B cell (primary cell): ENCODE measurements around the gene IL10RA. TPM values are rescaled to one million over a fixed set of nuclear protein-coding genes. Genes with fewer than 3 reads are reported as not detected.

ENCODE experiments used
- ATAC-seq: fragments of 200-7000 bp; cut with Tn5 transposase; one replicate; pipeline ENCODE4 v1.10.0; 2021; ENCODE audit warnings: low read depth, mild to moderate bottlenecking, moderate number of reproducible peaks, moderate library complexity
- CTCF ChIA-PET: fragments of 350-600 bp; sonication (Branson Sonifier 250); formaldehyde crosslinking; loops from one replicate; lab custom pipeline; 2021; ENCODE audit warnings: antibody characterized with exemption, inconsistent platforms; lab: Charles Lee
- POLR2A ChIA-PET: fragments of 350-600 bp; sonication (Branson Sonifier 250); formaldehyde crosslinking; loops from one replicate; lab custom pipeline; 2021; ENCODE audit warnings: antibody characterized with exemption; lab: Charles Lee
- DNase-seq: peaks from one replicate; pipeline ENCODE4 v3.0.0; 2013
- H2AFZ ChIP-seq: 2 replicates; pipeline ENCODE4 v1.6.1; 2012; ENCODE audit warnings: mild to moderate bottlenecking, low read depth, low read length; ENCODE audit not compliant: insufficient read depth, poor library complexity, severe bottlenecking
- H3K27ac ChIP-seq, 2 donors: 1 replicate in 1 of 2; 2 replicates in 1 of 2; pipeline ENCODE4 v1.5.1; 2012 to 2013; ENCODE audit warnings: low read length in 2 of 2, mild to moderate bottlenecking in 2 of 2, moderate library complexity in 1 of 2
- H3K27me3 ChIP-seq, 4 experiments: fragments of 200-600 bp in 1 of 4; sonication (generic) in 1 of 4; replicated peaks in 1 of 4; 1 replicate in 2 of 4; 2 replicates in 2 of 4; pipeline versions ENCODE4 v1.6.1 to v1.7.0; 2013 to 2016; ENCODE audit warnings: low read length in 3 of 4, mild to moderate bottlenecking in 2 of 4, mixed read lengths in 1 of 4, moderate library complexity in 1 of 4; ENCODE audit not compliant: insufficient read depth in 4 of 4, control insufficient read depth in 3 of 4; ENCODE audit errors: control extremely low read depth in 1 of 4
- H3K36me3 ChIP-seq, 2 experiments: replicated peaks in 1 of 2; 1 replicate in 1 of 2; 2 replicates in 1 of 2; pipeline versions ENCODE4 v1.6.1 to v1.7.1; 2013; ENCODE audit warnings: low read length in 1 of 2; ENCODE audit not compliant: insufficient read depth in 2 of 2, control insufficient read depth in 1 of 2; ENCODE audit errors: control extremely low read depth in 1 of 2, extremely low read depth in 1 of 2
- H3K4me1 ChIP-seq, 2 donors: fragments of 200-600 bp in 1 of 2; sonication (generic) in 1 of 2; 1 replicate in 1 of 2; 2 replicates in 1 of 2; pipeline versions ENCODE4 v1.5.1 to v1.6.1; 2013 to 2017; ENCODE audit warnings: low read length in 2 of 2; ENCODE audit not compliant: control insufficient read depth in 2 of 2, insufficient read depth in 2 of 2
- H3K4me2 ChIP-seq: replicated peaks from 2 replicates; pipeline ENCODE3; 2012; ENCODE audit warnings: mild to moderate bottlenecking, low read depth, low read length; ENCODE audit not compliant: poor library complexity, severe bottlenecking
- H3K4me3 ChIP-seq, 5 experiments: fragments of 200-600 bp in 1 of 5; sonication (generic) in 1 of 5; 1 replicate in 3 of 5; 2 replicates in 2 of 5; pipeline versions ENCODE4 v1.5.1 to v1.7.0; 2011 to 2016; ENCODE audit warnings: low read length in 4 of 5, mild to moderate bottlenecking in 4 of 5, low read depth in 2 of 5, control low read depth in 1 of 5, moderate library complexity in 1 of 5; ENCODE audit not compliant: insufficient read depth in 1 of 5; ENCODE audit errors: control extremely low read depth in 1 of 5, extremely low read depth in 1 of 5
- H3K79me2 ChIP-seq: fragments of 200-600 bp; sonication (generic); one replicate; pipeline ENCODE4 v1.6.0; 2016; ENCODE audit warnings: low read length; ENCODE audit not compliant: control insufficient read depth, insufficient read depth
- H3K9ac ChIP-seq: fragments of 200-600 bp; sonication (generic); 2 replicates; pipeline ENCODE4 v1.6.1; 2017; ENCODE audit warnings: mild to moderate bottlenecking, low read length, moderate library complexity
- H3K9me3 ChIP-seq, 3 donors: one replicate each; pipeline versions ENCODE4 v1.6.1 to v1.7.1; 2013; ENCODE audit warnings: low read length in 2 of 3; ENCODE audit not compliant: control insufficient read depth in 2 of 3, insufficient read depth in 1 of 3; ENCODE audit errors: control extremely low read depth in 1 of 3
- H4K20me1 ChIP-seq: 2 replicates; pipeline ENCODE4 v1.6.0; 2012; ENCODE audit warnings: mild to moderate bottlenecking, low read length; ENCODE audit not compliant: insufficient read depth, control insufficient read depth, poor library complexity, severe bottlenecking
- H3K27ac Mint-ChIP-seq: one replicate; pipeline ENCODE4 v1.8.0; 2021; ENCODE audit warnings: mixed read lengths
- H3K27me3 Mint-ChIP-seq: one replicate; pipeline ENCODE4 v1.8.0; 2021; ENCODE audit warnings: mixed read lengths
- H3K4me1 Mint-ChIP-seq: one replicate; pipeline ENCODE4 v1.8.0; 2021; ENCODE audit warnings: mixed read lengths
- H3K4me3 Mint-ChIP-seq: one replicate; pipeline ENCODE4 v1.8.0; 2021; ENCODE audit warnings: mixed read lengths
- H3K9me3 Mint-ChIP-seq: one replicate; pipeline ENCODE4 v1.8.0; 2022; ENCODE audit warnings: mixed read lengths; ENCODE audit not compliant: insufficient read depth
- EZH2 ChIP-seq: IDR thresholded peaks from 2 replicates; pipeline ENCODE4 v1.6.1; 2012; ENCODE audit warnings: borderline replicate concordance, low read depth, mild to moderate bottlenecking, moderate library complexity, low read length; ENCODE audit not compliant: insufficient read depth, poor library complexity, severe bottlenecking
- WGBS: methylation state at CpG from one replicate; pipeline ENCODE4 v1.1.5; 2013; ENCODE audit warnings: missing lambda C conversion rate; ENCODE audit not compliant: insufficient coverage; 5-methylcytosine and 5-hydroxymethylcytosine counted together
- intact Hi-C: fragments of 100-400 bp; cut with micrococcal nuclease; formaldehyde crosslinking; loops from one replicate; pipeline ENCODE4 v1.10.0; 2022
- polyA plus RNA-seq: library from polyadenylated mRNA; depleted of rRNA; stranded (reverse); fragments of >200 nt; gene quantifications from 2 replicates; pipeline ENCODE4 v1.2.3, GENCODE V29; 2012
- total RNA-seq, 2 donors: library from RNA; stranded (reverse); fragments of 120-200 nt in 1 of 2; gene quantifications; 1 replicate in 1 of 2; 2 replicates in 1 of 2; pipeline versions ENCODE4 v1.2.3 to v1.2.4, GENCODE V29; 2013 to 2022
- TF ChIP-seq, protein P1 (sequence below): fragments of 200-600 bp; IDR thresholded peaks from one replicate; pipeline ENCODE4 v1.8.0; 2022; ENCODE audit warnings: antibody characterized with exemption, mild to moderate bottlenecking

IL10RA gene
- total and polyA plus RNA-seq, 2 donors (not counting 1 experiment from before 2014, with no cell fraction given): 73.3 to 417 TPM

DNA sequence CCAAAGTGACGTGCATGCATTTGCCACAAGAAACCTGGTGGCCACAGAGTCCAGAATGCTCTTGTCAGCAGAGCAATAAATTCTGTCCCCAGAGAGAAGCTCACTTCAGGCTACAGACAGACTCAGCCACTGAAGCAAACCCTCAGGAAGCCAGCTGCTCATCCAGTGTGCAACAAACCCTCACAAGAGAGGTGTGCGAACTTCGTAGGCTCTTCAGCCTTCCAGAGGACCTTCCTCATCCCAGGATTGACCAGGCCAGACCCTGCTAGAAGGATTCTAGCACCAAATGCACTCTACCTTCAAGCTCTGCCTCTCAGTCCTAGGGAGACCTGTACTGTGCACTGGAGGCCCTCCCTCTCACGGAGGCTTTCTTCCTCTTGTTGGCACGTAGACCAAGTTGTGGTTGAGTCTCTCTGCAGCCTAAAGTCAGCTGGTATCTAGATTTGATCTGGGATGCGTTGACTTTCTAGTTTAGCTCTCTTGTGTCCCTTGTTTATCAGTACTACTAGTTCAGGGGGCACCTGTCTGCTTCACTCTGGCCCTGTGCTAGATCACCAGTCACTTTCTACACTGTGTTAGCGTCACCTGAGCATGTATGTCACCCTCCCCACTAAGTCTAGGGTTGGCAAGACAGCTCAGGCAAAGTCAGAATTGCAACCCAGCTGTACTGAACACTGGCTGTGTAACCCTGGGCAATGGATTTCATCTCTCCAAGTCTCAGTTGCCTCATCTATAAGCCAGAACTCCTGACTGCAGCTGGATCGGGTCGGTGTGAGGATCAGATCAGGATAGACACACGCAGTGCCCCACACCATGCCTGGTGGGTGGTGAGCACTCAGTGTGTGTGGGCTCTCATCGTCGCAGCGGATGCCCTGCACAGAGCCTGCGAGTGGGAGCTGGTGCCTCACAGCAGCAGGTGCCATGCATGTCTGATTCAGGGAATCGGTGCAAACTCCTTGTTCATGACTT is 34.9 kb upstream of the IL10RA start:
- CTCF ChIA-PET: interaction anchor here (0.7 to 15.0 kb wide), 31 partner anchors 9 to 719 kb away, joined by 3 to 495 read pairs (median 7); partner anchors contain the start of genes IL10RA and PCSK7
- H3K9me3 ChIP-seq: peaks cover 0 to 1% (median 0%) of the 10 kb centered on the region in 3 donors
- Mint-ChIP-seq H3K9me3 (no peaks in the 10 kb centered on the region), H3K4me1 (peaks cover 54% of the 10 kb centered on the region), H3K27ac (peak overlapping the region; percentile 90), H3K27me3 (no peaks in the 10 kb centered on the region), H3K4me3 (peak overlapping the region; percentile 82)
- POLR2A ChIA-PET: interaction anchor here (0.6 to 5.1 kb wide), 21 partner anchors 14 to 135 kb away, joined by 3 to 87 read pairs (median 5); partner anchors contain the start of gene IL10RA
- peak overlapping the region; percentile 59 for H2AFZ ChIP-seq
- H3K4me3 ChIP-seq: peak overlapping the region; percentile 10 to 34 (median 15)
- H3K79me2 ChIP-seq: no peaks in the 10 kb centered on the region
- peak overlapping the region; percentile 38 for H3K9ac ChIP-seq
- intact Hi-C loops: loop anchor here (1.0 to 2.0 kb wide), 4 partner anchors 35 to 136 kb away; partner anchors contain the start of gene IL10RA
- H3K4me2 ChIP-seq: peak overlapping the region; percentile 75
- DNase-seq (peak; percentile 74), ATAC-seq (peak; percentile 76)
- no peaks in the 10 kb centered on the region for H3K36me3 ChIP-seq
- peak overlapping the region; percentile 51 to 60 for H3K27ac ChIP-seq
- peaks cover 52 to 68% of the 10 kb centered on the region in 2 donors for H3K4me1 ChIP-seq
- 54% methylated on average over 14 of the region's 15 CpGs for WGBS
- H4K20me1 ChIP-seq: no peaks in the 10 kb centered on the region
- TF ChIP-seq EZH2: no peak
- TF ChIP-seq, protein P1, sequence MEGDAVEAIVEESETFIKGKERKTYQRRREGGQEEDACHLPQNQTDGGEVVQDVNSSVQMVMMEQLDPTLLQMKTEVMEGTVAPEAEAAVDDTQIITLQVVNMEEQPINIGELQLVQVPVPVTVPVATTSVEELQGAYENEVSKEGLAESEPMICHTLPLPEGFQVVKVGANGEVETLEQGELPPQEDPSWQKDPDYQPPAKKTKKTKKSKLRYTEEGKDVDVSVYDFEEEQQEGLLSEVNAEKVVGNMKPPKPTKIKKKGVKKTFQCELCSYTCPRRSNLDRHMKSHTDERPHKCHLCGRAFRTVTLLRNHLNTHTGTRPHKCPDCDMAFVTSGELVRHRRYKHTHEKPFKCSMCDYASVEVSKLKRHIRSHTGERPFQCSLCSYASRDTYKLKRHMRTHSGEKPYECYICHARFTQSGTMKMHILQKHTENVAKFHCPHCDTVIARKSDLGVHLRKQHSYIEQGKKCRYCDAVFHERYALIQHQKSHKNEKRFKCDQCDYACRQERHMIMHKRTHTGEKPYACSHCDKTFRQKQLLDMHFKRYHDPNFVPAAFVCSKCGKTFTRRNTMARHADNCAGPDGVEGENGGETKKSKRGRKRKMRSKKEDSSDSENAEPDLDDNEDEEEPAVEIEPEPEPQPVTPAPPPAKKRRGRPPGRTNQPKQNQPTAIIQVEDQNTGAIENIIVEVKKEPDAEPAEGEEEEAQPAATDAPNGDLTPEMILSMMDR: no peak
- H3K27me3 ChIP-seq: no peaks in the 10 kb centered on the region
